Neural cell (in vitro differentiated cells): ENCODE results near the gene CNTNAP2. TPM values are rescaled to one million over a fixed set of nuclear protein-coding genes. Genes with fewer than 3 reads are reported as not detected.

Source experiments
- H2AFZ ChIP-seq: fragments of 200-600, 300-800 bp; sonication (generic), shearing (Covaris generic); 2 replicates; pipeline ENCODE4 v1.6.0; 2014; ENCODE audit warnings: low read depth, mild to moderate bottlenecking, antibody characterized with exemption, low read length, moderate library complexity
- H3F3A ChIP-seq: fragments of 200-600 bp; shearing (Covaris generic); 2 replicates; pipeline ENCODE4 v1.6.1; 2016; ENCODE audit warnings: mild to moderate bottlenecking, moderate library complexity, mixed read lengths, antibody characterized with exemption, low read length; ENCODE audit not compliant: insufficient read depth, poor library complexity, severe bottlenecking
- H3K27ac ChIP-seq: fragments of 200-600, 300-800 bp; sonication (generic), shearing (Covaris generic); 2 replicates; pipeline ENCODE4 v1.5.1; 2014; ENCODE audit warnings: mild to moderate bottlenecking, low read length, moderate library complexity
- H3K27me3 ChIP-seq: fragments of 300-800, 200-600 bp; sonication (generic), shearing (Covaris generic); 2 replicates; pipeline ENCODE4 v1.6.0; 2014; ENCODE audit warnings: mild to moderate bottlenecking, low read depth, low read length, moderate library complexity; ENCODE audit not compliant: insufficient read depth
- H3K36me3 ChIP-seq: fragments of 300-800, 200-600 bp; sonication (generic), shearing (Covaris generic); 2 replicates; pipeline ENCODE4 v1.5.1; 2014; ENCODE audit warnings: mild to moderate bottlenecking, antibody characterized with exemption, low read length, moderate library complexity; ENCODE audit not compliant: insufficient read depth
- H3K4me2 ChIP-seq: fragments of 300-800, 200-600 bp; sonication (generic), shearing (Covaris generic); 2 replicates; pipeline ENCODE4 v1.6.0; 2014; ENCODE audit warnings: mild to moderate bottlenecking, low read length
- H3K4me3 ChIP-seq: fragments of 300-800, 200-600 bp; sonication (generic), shearing (Covaris generic); 2 replicates; pipeline ENCODE4 v1.5.1; 2014; ENCODE audit warnings: mild to moderate bottlenecking, low read length, moderate library complexity
- H3K79me2 ChIP-seq: fragments of 200-600 bp; shearing (Covaris generic); replicated peaks from 2 replicates; pipeline ENCODE4 v1.6.0; 2014; ENCODE audit warnings: mild to moderate bottlenecking, low read length, moderate library complexity; ENCODE audit not compliant: insufficient read depth
- H3K9ac ChIP-seq: fragments of 300-800, 200-600 bp; sonication (generic), shearing (Covaris generic); 2 replicates; pipeline ENCODE4 v1.6.1; 2016; ENCODE audit warnings: mild to moderate bottlenecking, low read length, mixed read lengths
- H3K9me2 ChIP-seq: fragments of 200-600 bp; shearing (Covaris generic); 2 replicates; pipeline ENCODE4 v1.6.1; 2016; ENCODE audit warnings: mild to moderate bottlenecking, low read length, mixed read lengths; ENCODE audit not compliant: insufficient read depth
- H3K9me3 ChIP-seq: fragments of 200-600, 300-800 bp; sonication (generic), shearing (Covaris generic); 2 replicates; pipeline ENCODE4 v1.6.1; 2016; ENCODE audit warnings: mild to moderate bottlenecking, mixed run types, low read length, moderate library complexity, mixed read lengths
- H4K20me1 ChIP-seq: fragments of 200-600 bp; shearing (Covaris generic); 2 replicates; pipeline ENCODE4 v1.6.1; 2016; ENCODE audit warnings: mild to moderate bottlenecking, mixed run types; ENCODE audit not compliant: insufficient read depth
- CTCF ChIP-seq: fragments of 450-650 bp; IDR thresholded peaks from 2 replicates; pipeline ENCODE4 v1.5.1; 2014; ENCODE audit warnings: antibody characterized with exemption, mild to moderate bottlenecking, moderate library complexity; ENCODE audit not compliant: poor library complexity, severe bottlenecking
- EP300 ChIP-seq: fragments of 450-650 bp; conservative IDR thresholded peaks from 2 replicates; pipeline ENCODE4 v1.6.1; 2014; ENCODE audit warnings: antibody characterized with exemption, mild to moderate bottlenecking, moderate library complexity; ENCODE audit not compliant: poor library complexity, severe bottlenecking
- EZH2 ChIP-seq: fragments of 200-600, 300-800 bp; shearing (Covaris generic), sonication (generic); IDR thresholded peaks from 2 replicates; pipeline ENCODE4 v1.6.1; 2014; ENCODE audit warnings: antibody characterized with exemption, low read length, borderline replicate concordance, mild to moderate bottlenecking; ENCODE audit not compliant: insufficient read depth, poor library complexity, severe bottlenecking
- MXI1 ChIP-seq: fragments of 450-650 bp; conservative IDR thresholded peaks from 2 replicates; pipeline ENCODE4 v1.6.1; 2014; ENCODE audit warnings: antibody characterized with exemption, mild to moderate bottlenecking; ENCODE audit not compliant: poor library complexity, severe bottlenecking
- POLR2AphosphoS5 ChIP-seq: IDR thresholded peaks from 2 replicates; pipeline ENCODE4 v1.6.1; 2012
- RAD21 ChIP-seq: fragments of 450-650 bp; conservative IDR thresholded peaks from 2 replicates; pipeline ENCODE4 v1.6.1; 2014; ENCODE audit warnings: antibody characterized with exemption, mild to moderate bottlenecking, moderate library complexity
- REST ChIP-seq: IDR thresholded peaks from 2 replicates; pipeline ENCODE4 v1.6.1; 2012; ENCODE audit warnings: borderline replicate concordance
- SMC3 ChIP-seq: fragments of 450-650 bp; conservative IDR thresholded peaks from 2 replicates; pipeline ENCODE4 v1.6.1; 2014; ENCODE audit warnings: antibody characterized with exemption, mild to moderate bottlenecking, moderate library complexity; ENCODE audit not compliant: poor library complexity
- TAF1 ChIP-seq: IDR thresholded peaks from 2 replicates; pipeline ENCODE4 v1.6.1; 2012; ENCODE audit warnings: low read depth
- polyA plus RNA-seq: library from polyadenylated mRNA; depleted of rRNA; stranded (reverse); fragments of >200 nt; gene quantifications from 2 replicates; pipeline ENCODE4 v1.2.3, GENCODE V29; 2014

Gene CNTNAP2
- polyA plus RNA-seq, 1 donor from 2014 or later = 276 TPM

GRCh38 chr7:148218603-148219002 lies 2102.0 kb downstream of the CNTNAP2 start:
- Histone ChIP-seq H3F3A (no peaks in the 10 kb centered on the region), H2AFZ (no peak overlapping the region), H3K9ac (no peak overlapping the region), H3K9me3 (no peaks in the 10 kb centered on the region), H3K79me2 (no peaks in the 10 kb centered on the region), H4K20me1 (no peaks in the 10 kb centered on the region), H3K27me3 (no peaks in the 10 kb centered on the region), H3K36me3 (no peaks in the 10 kb centered on the region), H3K4me3 (no peak overlapping the region), H3K4me2 (no peak overlapping the region), H3K9me2 (no peaks in the 10 kb centered on the region), H3K27ac (no peak overlapping the region)
- TF ChIP-seq TAF1 = no peak
- TF ChIP-seq CTCF = no peak
- no peak for TF ChIP-seq MXI1
- no peak for TF ChIP-seq RAD21
- TF ChIP-seq EZH2 = no peak
- no peak for TF ChIP-seq REST
- TF ChIP-seq EP300 = no peak
- no peak for TF ChIP-seq POLR2AphosphoS5
- TF ChIP-seq SMC3 = no peak

- H3K9ac ChIP-seq = peak overlapping the region; percentile 20
- no peaks in the 10 kb centered on the region for H3K79me2 ChIP-seq
- H3K9me3 ChIP-seq = no peaks in the 10 kb centered on the region
- H3K4me3 ChIP-seq = peak overlapping the region; percentile 27
- no peaks in the 10 kb centered on the region for H3K36me3 ChIP-seq
- no peaks in the 10 kb centered on the region for H4K20me1 ChIP-seq
- peak overlapping the region; percentile 71 for H3K27ac ChIP-seq
- H3K9me2 ChIP-seq = no peaks in the 10 kb centered on the region
- no peaks in the 10 kb centered on the region for H3F3A ChIP-seq
- no peaks in the 10 kb centered on the region for H3K27me3 ChIP-seq
- TF ChIP-seq RAD21 (no peak), EP300 (no peak), REST (no peak), POLR2AphosphoS5 (no peak), CTCF (no peak), EZH2 (no peak), SMC3 (no peak), MXI1 (no peak), TAF1 (no peak)
- H2AFZ ChIP-seq = no peak overlapping the region
- H3K4me2 ChIP-seq = peak overlapping the region; percentile 2
These were observed 2106.1 kb downstream of the CNTNAP2 start for GRCh38 chr7:148222721-148223120.
